HFFc6 (cell line): ENCODE results near the gene NRXN2. TPM values are rescaled to one million over a fixed set of nuclear protein-coding genes. Genes with fewer than 3 reads are reported as not detected.

Source experiments
- DNase-seq: peaks from one replicate; pipeline ENCODE4 v3.0.0-alpha.2; 2018
- H3K27ac Mint-ChIP-seq: 2 replicates; pipeline ENCODE4 v1.8.0; 2020; ENCODE audit warnings: mild to moderate bottlenecking, mixed read lengths
- H3K27me3 Mint-ChIP-seq: 2 replicates; pipeline ENCODE4 v1.8.0; 2021; ENCODE audit warnings: mild to moderate bottlenecking, moderate library complexity, mixed read lengths; ENCODE audit not compliant: insufficient read depth
- H3K36me3 Mint-ChIP-seq: 2 replicates; pipeline ENCODE4 v1.8.0; 2021; ENCODE audit warnings: low read depth, mixed read lengths
- H3K4me1 Mint-ChIP-seq: 2 replicates; pipeline ENCODE4 v1.8.0; 2020; ENCODE audit warnings: low read depth, mixed read lengths
- H3K4me3 Mint-ChIP-seq: 2 replicates; pipeline ENCODE4 v1.8.0; 2020; ENCODE audit warnings: mild to moderate bottlenecking, moderate library complexity, mixed read lengths
- H3K9me3 Mint-ChIP-seq: 2 replicates; pipeline ENCODE4 v1.8.0; 2020; ENCODE audit warnings: mild to moderate bottlenecking, mixed read lengths
- total RNA-seq, 6 experiments: library from RNA; stranded (reverse); fragmentation: NEBNext Ultra II Directional; extraction: Animal tissue kit (Norgen Biotek cat#: 25700); gene quantifications; 2 replicates in 1 of 6; 3 replicates in 5 of 6; pipeline ENCODE4 v1.2.3, GENCODE V29; 2021
- TF ChIP-seq, protein P1 (sequence below): fragments of 200-600 bp; sonication (generic); IDR thresholded peaks from 2 replicates; pipeline ENCODE4 v1.5.0; 2021; ENCODE audit warnings: antibody characterized with exemption, mild to moderate bottlenecking

Gene NRXN2
- total RNA-seq, 6 experiments from 2014 or later = 0.14 to 0.51 (median 0.31) TPM; not detected in 1

GRCh38 chr11:64644647-64645275 is 78.2 kb downstream of the NRXN2 start:
- H3K27ac Mint-ChIP-seq = no peak overlapping the region
- H3K4me1 Mint-ChIP-seq = no peaks in the 10 kb centered on the region
- H3K27me3 Mint-ChIP-seq = peaks cover 46% of the 10 kb centered on the region
- no peaks in the 10 kb centered on the region for H3K9me3 Mint-ChIP-seq
- DNase-seq = no peak
- no peak overlapping the region for H3K4me3 Mint-ChIP-seq
- no peaks in the 10 kb centered on the region for H3K36me3 Mint-ChIP-seq
- TF ChIP-seq, protein P1, sequence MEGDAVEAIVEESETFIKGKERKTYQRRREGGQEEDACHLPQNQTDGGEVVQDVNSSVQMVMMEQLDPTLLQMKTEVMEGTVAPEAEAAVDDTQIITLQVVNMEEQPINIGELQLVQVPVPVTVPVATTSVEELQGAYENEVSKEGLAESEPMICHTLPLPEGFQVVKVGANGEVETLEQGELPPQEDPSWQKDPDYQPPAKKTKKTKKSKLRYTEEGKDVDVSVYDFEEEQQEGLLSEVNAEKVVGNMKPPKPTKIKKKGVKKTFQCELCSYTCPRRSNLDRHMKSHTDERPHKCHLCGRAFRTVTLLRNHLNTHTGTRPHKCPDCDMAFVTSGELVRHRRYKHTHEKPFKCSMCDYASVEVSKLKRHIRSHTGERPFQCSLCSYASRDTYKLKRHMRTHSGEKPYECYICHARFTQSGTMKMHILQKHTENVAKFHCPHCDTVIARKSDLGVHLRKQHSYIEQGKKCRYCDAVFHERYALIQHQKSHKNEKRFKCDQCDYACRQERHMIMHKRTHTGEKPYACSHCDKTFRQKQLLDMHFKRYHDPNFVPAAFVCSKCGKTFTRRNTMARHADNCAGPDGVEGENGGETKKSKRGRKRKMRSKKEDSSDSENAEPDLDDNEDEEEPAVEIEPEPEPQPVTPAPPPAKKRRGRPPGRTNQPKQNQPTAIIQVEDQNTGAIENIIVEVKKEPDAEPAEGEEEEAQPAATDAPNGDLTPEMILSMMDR = peak; percentile 27

GRCh38 chr11:64643920-64644646 is 78.9 kb downstream of the NRXN2 start:
- Mint-ChIP-seq H3K27ac (no peak overlapping the region), H3K4me1 (no peaks in the 10 kb centered on the region), H3K36me3 (no peaks in the 10 kb centered on the region), H3K27me3 (peaks cover 44% of the 10 kb centered on the region), H3K9me3 (no peaks in the 10 kb centered on the region), H3K4me3 (no peak overlapping the region)
- DNase-seq = no peak
- TF ChIP-seq, protein P1 = no peak

DNA sequence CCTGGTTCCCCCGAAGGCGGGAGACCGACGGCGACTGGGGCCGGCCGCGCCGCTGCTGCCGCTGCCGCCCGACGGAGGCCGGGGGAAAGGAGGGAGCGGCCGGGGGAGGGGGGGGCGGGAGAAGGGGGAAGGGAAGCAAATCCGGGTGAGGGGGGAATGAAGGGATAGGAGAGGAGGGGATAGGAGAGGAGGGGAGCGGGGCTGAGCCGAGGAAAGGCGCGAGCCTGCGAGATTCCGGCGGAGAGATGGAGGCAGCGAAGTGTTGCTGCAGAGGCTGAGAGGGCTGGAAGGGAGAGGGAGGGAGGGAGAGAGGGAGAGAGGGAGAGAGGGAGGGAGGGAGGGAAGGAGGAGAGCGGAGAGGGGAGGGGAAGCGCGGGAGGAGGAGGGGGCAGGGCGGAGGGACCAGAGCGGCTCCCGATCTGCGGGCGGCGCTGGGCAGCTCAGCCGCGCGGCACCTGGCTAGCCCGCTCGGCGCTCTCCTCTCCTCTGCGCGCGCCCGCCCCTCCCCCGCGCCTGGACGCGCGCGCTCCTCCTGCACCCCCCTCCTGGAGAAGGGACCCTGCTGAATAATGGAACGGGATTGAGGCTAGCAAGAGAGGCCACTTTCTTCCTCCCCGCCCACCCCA is 79.6 kb downstream of the NRXN2 start:
- Mint-ChIP-seq H3K27me3 (peaks cover 40% of the 10 kb centered on the region), H3K4me1 (no peaks in the 10 kb centered on the region), H3K27ac (no peak overlapping the region), H3K9me3 (no peaks in the 10 kb centered on the region), H3K36me3 (no peaks in the 10 kb centered on the region), H3K4me3 (no peak overlapping the region)
- DNase-seq = no peak
- TF ChIP-seq, protein P1 = no peak

- H3K4me3 Mint-ChIP-seq = no peak overlapping the region
- H3K36me3 Mint-ChIP-seq = no peaks in the 10 kb centered on the region
- peaks cover 35% of the 10 kb centered on the region for H3K27me3 Mint-ChIP-seq
- no peaks in the 10 kb centered on the region for H3K9me3 Mint-ChIP-seq
- no peaks in the 10 kb centered on the region for H3K4me1 Mint-ChIP-seq
- no peak for DNase-seq
- TF ChIP-seq, protein P1 = no peak
- H3K27ac Mint-ChIP-seq = no peak overlapping the region
These were observed 80.1 kb downstream of the NRXN2 start for GRCh38 chr11:64642871-64643255.

DNA sequence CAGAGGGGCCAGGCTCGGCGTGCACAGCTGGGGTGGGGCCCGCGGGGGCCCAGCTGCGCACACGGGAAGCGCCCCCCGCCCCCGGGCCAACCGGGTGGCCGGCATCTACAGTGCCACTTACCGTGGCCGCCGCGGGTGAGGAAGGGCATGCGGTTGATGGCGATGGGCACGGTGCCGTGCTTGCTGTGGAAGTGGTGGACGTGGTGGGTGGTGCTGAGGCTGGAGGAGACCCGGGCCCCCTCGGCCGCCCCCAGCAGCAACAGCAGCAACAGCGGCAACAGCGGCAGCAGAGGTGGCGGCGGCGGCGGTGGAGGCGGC is 80.6 kb downstream of the NRXN2 start:
- no peaks in the 10 kb centered on the region for H3K9me3 Mint-ChIP-seq
- H3K27me3 Mint-ChIP-seq = peaks cover 30% of the 10 kb centered on the region
- H3K4me1 Mint-ChIP-seq = no peaks in the 10 kb centered on the region
- H3K27ac Mint-ChIP-seq = no peak overlapping the region
- H3K36me3 Mint-ChIP-seq = no peaks in the 10 kb centered on the region
- no peak overlapping the region for H3K4me3 Mint-ChIP-seq
- TF ChIP-seq, protein P1 = no peak
- no peak for DNase-seq
